Astrocyte (in vitro differentiated cells and primary cell): ENCODE results near the gene MBOAT7.

Experiments used
- CTCF ChIP-seq: IDR thresholded peaks from 2 replicates; pipeline ENCODE4 v1.5.1; 2011; ENCODE audit warnings: low read depth, mild to moderate bottlenecking, inconsistent platforms, low read length, moderate library complexity; ENCODE audit not compliant: insufficient read depth
- EZH2 ChIP-seq: IDR thresholded peaks from 2 replicates; pipeline ENCODE4 v1.6.1; 2012; ENCODE audit warnings: mild to moderate bottlenecking, low read length, inconsistent platforms; ENCODE audit not compliant: insufficient read depth

DNA sequence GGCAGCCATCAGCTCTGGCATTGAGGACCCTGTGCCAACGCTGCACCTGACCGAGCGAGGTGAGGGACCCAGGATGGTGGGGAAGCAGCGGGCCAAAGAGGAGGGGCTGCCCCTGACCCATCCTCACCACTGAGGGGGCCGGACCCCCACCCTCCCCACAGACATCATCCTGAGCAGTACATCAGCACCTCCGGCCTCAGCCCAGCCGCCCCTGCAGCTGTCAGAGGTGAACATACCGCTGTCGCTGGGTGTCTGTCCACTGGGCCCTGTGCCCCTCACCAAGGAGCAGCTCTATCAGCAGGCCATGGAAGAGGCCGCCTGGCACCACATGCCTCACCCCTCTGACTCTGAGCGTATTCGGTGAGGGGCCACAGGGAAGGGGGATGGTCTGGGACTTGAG is 37.1 kb downstream of the MBOAT7 start:
- no peak for TF ChIP-seq CTCF
- TF ChIP-seq EZH2 = no peak
